ENCODE results near the gene BARX1. TPM values are rescaled to one million over a fixed set of nuclear protein-coding genes. Genes with fewer than 3 reads are reported as not detected.

Gene BARX1
- total and polyA plus RNA-seq, 9 of the 15 experiments (the other 6 are each of a cell fraction or from before 2014, with no cell fraction given) = 0.11 to 0.14 TPM; not detected in 7

GRCh38 chr9:93962561-93963440 lies 7.6 kb upstream of the BARX1 start (continued):
- TF ChIP-seq ARID4B (CRISPR knock-in tag; IDR thresholded peaks at IDR 0.05) = no peak
- no peak for TF ChIP-seq ZNF507 (tag; conservative IDR thresholded peaks at IDR 0.05)
- TF ChIP-seq HINFP (tag; conservative IDR thresholded peaks at IDR 0.05; ENCODE audit: low read depth) = no peak
- TF ChIP-seq TAF1 (IDR thresholded peaks at IDR 0.05; ENCODE audit: control insufficient read depth, extremely low read depth, insufficient read depth, low read length, severe bottlenecking) = no peak
- TF ChIP-seq XRCC4 (IDR thresholded peaks at IDR 0.05; ENCODE audit: extremely low read depth, insufficient read depth, insufficient read length) = no peak
- no peak for TF ChIP-seq XRCC3 (IDR thresholded peaks at IDR 0.05)
- TF ChIP-seq ATF4 (CRISPR knock-in tag; IDR thresholded peaks at IDR 0.05) = no peak
- TF ChIP-seq ZNF146 (CRISPR knock-in tag; IDR thresholded peaks at IDR 0.05; ENCODE audit: unreplicated experiment) = no peak
- no peak for TF ChIP-seq WHSC1 (IDR thresholded peaks at IDR 0.05; ENCODE audit: low read length)
- no peak for TF ChIP-seq BMI1 (IDR thresholded peaks at IDR 0.05; ENCODE audit: low read length)
- TF ChIP-seq NFIC (IDR thresholded peaks at IDR 0.05) = no peak; the same call in 1 of the 2 replicates
- no peak for TF ChIP-seq FUS (optimal IDR thresholded peaks at IDR 0.05; ENCODE audit: low read depth, low read length)
- no peak for TF ChIP-seq BRCA1 (IDR thresholded peaks at IDR 0.05)
- no peak for TF ChIP-seq BRCA1 (CRISPR knock-in tag; IDR thresholded peaks at IDR 0.05)
- TF ChIP-seq STAT5A (IDR thresholded peaks at IDR 0.05; ENCODE audit: borderline replicate concordance, low read length) = peak; percentile 82
- TF ChIP-seq RBM39 (optimal IDR thresholded peaks at IDR 0.05; ENCODE audit: low read depth, low read length) = no peak
- TF ChIP-seq GATA2 (CRISPR knock-in tag; IDR thresholded peaks at IDR 0.05) = no peak
- TF ChIP-seq FOXJ3 (CRISPR knock-in tag; IDR thresholded peaks at IDR 0.05) = no peak
- no peak for TF ChIP-seq ZNF239 (CRISPR knock-in tag; IDR thresholded peaks at IDR 0.05)
- no peak for TF ChIP-seq GTF2E2 (tag; IDR thresholded peaks at IDR 0.05)
- peak; percentile 86 for TF ChIP-seq ARID3A (IDR thresholded peaks at IDR 0.05; ENCODE audit: borderline replicate concordance, low read depth, low read length)
